ENCODE results near the gene RTP1.
"Not testable (repeated sequence)": the region's sequence is repeated elsewhere in the genome, so short reads cannot be mapped to it uniquely, and the experiment has no call there.

The RTP1 gene, protein sequence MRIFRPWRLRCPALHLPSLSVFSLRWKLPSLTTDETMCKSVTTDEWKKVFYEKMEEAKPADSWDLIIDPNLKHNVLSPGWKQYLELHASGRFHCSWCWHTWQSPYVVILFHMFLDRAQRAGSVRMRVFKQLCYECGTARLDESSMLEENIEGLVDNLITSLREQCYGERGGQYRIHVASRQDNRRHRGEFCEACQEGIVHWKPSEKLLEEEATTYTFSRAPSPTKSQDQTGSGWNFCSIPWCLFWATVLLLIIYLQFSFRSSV

GRCh38 chr3:187197335-187197649, at the start of gene RTP1:
RTP1 (plus strand) TSS chr3:187197486; CDS start chr3:187197516, 30 bp downstream.
- DNase-seq (ENCODE audit: low read depth in 1 of 2, low spot score in 1 of 2): no peak

DNA sequence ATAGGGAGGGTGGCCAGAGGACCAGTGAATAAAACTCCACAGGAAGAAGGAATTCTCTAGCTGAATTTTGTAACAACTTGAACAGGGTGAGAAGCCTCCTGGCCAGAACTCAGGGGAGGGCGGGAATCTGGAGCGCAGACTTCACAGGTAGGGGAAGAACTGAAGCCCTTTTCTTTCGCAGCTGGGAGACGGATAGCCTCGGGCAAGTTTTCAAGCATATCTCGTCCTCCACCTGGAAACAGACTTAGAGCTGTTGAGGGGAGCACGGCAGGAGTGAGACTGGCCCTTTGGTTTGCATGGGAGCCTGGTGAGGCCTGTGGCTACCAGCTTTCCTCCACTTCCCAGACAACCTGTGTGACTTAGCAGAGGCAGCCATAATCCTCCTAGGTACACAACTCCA, 47.1 kb upstream of the RTP1 start:
- DNase-seq (ENCODE audit: low read depth in 1 of 2, low spot score in 1 of 2): no peak

- peak; percentile 33 to 51 for DNase-seq (ENCODE audit: low read depth in 1 of 2, low spot score in 1 of 2)
Observed at GRCh38 chr3:187150599-187150998, 46.7 kb upstream of the RTP1 start.

- no peak for DNase-seq (ENCODE audit: low read depth in 1 of 2, low spot score in 1 of 2)
Observed at GRCh38 chr3:187161556-187161955, 35.7 kb upstream of the RTP1 start.

DNA sequence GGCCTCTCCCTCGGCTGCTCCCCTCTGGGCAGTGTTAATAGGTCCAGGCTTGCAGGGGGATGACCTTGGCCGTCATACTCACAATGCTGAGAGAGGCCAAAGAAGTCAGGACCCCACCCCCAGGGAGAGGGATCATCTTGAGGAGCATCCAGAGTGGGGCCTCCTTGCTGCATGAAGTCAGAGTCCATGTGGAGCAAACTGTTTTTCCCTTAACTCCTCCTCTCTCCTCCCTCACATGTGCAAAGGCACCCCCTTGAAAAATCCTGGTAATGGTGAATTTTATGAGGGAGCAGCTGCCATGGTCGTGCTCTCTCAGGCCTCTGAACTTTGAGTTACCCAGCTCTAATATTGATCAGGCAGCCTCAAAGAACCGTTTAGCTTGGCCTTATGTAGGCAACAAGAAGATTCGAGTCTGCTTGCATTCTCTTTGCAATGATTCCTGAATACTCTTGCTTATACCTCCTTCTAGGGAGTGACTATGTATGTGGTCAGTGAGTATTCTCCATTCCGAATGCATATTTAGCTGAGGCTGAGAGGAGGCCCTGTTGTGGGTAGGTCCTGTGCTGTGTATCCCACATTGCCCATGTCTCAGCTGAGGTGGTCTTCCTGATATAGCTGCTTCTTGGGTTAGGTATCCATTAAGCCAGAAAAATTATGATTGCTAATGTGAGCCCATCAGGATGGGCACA, 34.9 kb upstream of the RTP1 start:
- DNase-seq (ENCODE audit: low read depth in 1 of 2, low spot score in 1 of 2): no peak

DNA sequence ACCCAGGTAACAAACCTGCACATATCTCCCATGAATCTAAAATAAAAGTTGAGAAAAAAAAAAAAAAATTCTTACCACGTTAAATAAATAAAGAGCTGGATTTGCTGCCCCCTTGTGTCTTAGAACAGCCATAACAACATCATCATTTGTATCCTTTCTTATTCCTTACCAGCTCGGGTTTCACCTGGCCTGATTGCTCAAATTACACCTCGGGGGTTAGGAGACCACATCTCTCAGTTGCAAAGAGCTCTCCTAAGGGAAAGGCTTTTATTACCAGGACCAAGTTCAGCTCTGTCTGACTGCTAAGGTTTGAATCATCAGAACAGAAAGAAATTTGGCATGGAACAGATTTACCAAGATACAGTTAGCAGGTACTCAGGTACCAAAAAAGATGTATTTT, 32.1 kb upstream of the RTP1 start:
- peak in 1 of 2 donors; percentile 8 for DNase-seq (ENCODE audit: low read depth in 1 of 2, low spot score in 1 of 2)

- DNase-seq (ENCODE audit: low read depth in 1 of 2, low spot score in 1 of 2): no peak
Observed at GRCh38 chr3:187166750-187167149, 30.5 kb upstream of the RTP1 start.

DNA sequence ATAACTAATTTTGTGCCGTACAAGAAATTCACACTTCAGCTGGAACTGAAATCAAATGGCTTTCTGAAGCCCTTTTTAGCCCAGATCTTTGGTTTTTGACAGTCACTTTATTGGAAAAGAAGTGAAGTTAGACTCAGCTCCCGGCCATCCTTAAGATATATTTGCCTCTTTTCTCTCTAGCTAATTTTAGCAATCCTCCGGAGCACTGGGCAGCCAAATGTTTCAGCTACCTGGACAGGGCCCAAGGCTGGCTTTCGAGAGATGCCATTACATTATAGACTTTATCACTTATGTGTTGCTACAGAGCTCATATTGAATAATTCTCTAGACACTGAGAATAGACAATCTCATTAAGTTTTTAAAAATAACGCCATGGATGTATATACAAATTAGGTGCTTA, 29.5 kb upstream of the RTP1 start:
- no peak for DNase-seq (ENCODE audit: low read depth in 1 of 2, low spot score in 1 of 2)

DNA sequence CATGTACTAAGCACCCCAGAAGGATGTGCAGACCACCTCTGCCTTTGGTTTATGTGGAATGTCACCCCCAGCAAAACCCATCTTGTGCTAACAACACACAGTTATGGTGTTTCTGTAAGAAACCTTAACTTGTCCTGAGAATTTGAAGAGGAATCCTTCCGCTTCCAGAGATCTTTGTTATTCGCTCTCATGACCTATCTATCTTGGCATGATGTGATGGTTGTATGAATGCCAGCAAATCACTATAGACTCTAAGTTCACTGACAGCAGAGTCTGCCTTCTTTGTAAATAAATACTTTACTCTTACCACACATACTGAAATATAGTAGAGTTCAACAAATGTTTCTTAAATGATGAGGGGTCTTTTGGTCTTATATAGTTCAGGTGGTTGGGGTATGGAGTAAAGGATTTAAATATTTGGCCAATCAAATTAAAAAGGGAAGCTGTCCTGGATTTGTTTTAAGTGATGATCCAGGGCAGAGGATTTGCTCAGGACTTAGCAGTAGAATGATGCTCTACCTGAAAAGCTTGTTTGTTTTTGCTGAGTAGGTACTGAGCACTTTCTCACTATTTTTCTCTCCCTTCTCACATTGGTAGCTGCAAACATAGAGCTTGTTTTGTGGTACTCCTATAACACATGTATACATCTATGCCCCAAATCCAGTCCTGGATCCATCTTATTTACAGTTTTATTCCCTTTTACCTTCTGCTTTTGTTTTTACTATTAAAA, 27.9 kb upstream of the RTP1 start:
- DNase-seq (ENCODE audit: low read depth in 1 of 2, low spot score in 1 of 2): no peak

DNA sequence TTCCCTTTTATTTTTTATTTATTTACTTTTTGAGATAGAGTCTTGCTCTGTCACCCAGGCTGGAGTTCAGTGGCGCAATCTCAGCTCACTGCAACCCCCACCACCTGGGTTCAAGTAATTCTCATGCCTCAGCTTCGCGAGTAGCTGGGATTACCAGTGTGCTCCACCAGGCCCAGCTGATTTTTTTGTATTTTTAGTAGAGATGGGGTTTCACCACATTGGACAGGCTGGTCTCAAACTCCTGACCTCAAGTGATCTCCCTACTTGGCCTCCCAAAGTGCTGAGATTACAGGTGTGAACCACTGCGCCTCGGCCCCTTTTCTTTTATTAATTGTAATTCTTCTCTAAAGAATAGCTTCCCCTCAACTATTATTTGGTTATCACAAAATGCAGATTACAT, 26.4 kb upstream of the RTP1 start:
- DNase-seq (ENCODE audit: low read depth in 1 of 2, low spot score in 1 of 2): not testable (repeated sequence)

GRCh38 chr3:187172929-187173328, 24.4 kb upstream of the RTP1 start:
- DNase-seq (ENCODE audit: low read depth in 1 of 2, low spot score in 1 of 2): no peak

GRCh38 chr3:187181454-187182170, 15.7 kb upstream of the RTP1 start:
- DNase-seq (ENCODE audit: low read depth in 1 of 2, low spot score in 1 of 2): no peak

GRCh38 chr3:187183210-187183862, 13.9 kb upstream of the RTP1 start:
- DNase-seq (ENCODE audit: low read depth in 1 of 2, low spot score in 1 of 2): no peak

- DNase-seq (ENCODE audit: low read depth in 1 of 2, low spot score in 1 of 2): no peak
Observed at GRCh38 chr3:187183903-187184302, 13.4 kb upstream of the RTP1 start.

GRCh38 chr3:187185759-187186158, 11.5 kb upstream of the RTP1 start:
- no peak for DNase-seq (ENCODE audit: low read depth in 1 of 2, low spot score in 1 of 2)

DNA sequence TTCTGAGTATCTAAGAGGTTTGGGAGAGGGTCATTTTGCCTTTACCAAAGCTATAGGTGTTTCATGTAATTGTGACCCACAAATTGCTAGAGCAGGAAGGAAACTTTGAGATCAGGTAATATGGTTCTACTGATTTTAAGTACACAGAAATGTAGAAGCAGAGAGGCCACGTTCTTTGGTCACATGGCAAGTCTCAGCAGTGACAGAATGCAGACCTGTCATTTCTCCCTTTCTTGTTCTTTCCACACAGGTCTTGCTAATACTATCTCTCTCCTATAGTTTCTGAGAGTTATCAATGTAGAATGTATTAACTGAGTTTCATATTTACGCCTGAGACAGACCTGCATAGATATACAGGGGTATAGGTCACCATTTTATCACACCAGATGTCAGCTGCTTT, 10.9 kb upstream of the RTP1 start:
- DNase-seq (ENCODE audit: low read depth in 1 of 2, low spot score in 1 of 2): no peak

DNA sequence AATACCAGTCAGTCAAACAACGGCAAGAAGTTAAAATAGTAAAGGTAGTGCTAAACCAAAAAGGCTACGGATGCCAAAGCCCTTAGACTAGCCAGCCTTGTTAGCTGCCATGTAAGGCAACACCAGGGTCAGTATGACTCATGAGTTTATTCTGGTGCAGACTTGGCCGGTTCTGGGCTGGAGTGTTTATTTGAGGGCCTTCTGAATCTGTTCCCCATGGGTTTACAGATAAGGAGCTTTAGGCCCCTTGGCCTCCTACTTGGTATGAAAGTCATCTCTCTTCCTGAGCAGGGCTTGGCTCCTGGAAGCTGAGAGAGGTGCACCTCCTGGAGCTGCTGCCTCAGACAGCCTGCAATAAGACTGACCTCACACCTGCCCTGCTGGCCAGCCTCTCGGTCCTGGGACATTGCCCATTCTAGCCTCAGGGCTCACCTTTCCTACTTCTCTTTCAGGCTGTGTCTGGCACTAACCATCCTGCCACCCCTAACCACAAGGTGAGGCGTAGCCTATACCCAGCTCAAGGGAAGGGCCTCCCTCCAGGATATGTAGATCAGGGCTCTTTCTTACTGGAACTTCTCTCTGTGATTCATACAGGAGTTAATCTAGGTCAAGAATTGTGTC, 10.4 kb upstream of the RTP1 start:
- DNase-seq (ENCODE audit: low read depth in 1 of 2, low spot score in 1 of 2): no peak

GRCh38 chr3:187188931-187189330, 8.4 kb upstream of the RTP1 start:
- DNase-seq (ENCODE audit: low read depth in 1 of 2, low spot score in 1 of 2): no peak

DNA sequence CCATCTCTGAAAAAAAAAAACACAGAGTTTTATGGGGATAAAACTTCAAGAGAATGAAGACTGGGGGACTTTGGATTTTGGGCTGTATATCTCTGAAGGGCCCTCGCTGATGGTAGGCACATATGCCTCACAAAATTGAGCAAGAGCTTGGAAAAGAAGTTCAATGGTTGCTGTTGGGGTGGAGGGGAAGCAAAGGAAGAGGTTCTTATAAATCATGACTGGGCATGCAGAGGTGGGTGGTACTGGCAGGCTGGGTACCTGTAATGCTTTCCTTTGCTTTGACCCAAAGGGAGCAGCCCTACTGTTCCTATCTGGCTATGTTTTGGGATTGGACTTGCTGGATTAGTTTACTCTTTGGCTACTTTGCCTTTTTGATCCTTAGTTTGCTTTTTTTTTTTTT, 6.0 kb upstream of the RTP1 start:
- DNase-seq (ENCODE audit: low read depth in 1 of 2, low spot score in 1 of 2): no peak

GRCh38 chr3:187193181-187193580, 4.1 kb upstream of the RTP1 start:
- DNase-seq (ENCODE audit: low read depth in 1 of 2, low spot score in 1 of 2): no peak
